Tibial nerve (tissue), 4 donors: ENCODE measurements around the gene GABRR2. TPM values are rescaled to one million over a fixed set of nuclear protein-coding genes. Genes with fewer than 3 reads are reported as not detected.
A peak's percentile ranks its signal among the peaks of the same experiment; 100 is the strongest.
"Not testable (repeated sequence)": the region's sequence is repeated elsewhere in the genome, so short reads cannot be mapped to it uniquely, and the experiment has no call there.

Source experiments
- DNase-seq, 2 donors: peaks; one replicate each; pipeline ENCODE4 v3.0.0-alpha.2; 2019; ENCODE audit warnings: low spot score in 2 of 2
- H3K27ac ChIP-seq, 4 donors: fragments of 200-600 bp; sonication (generic) in 3 of 4; one replicate each; pipeline ENCODE4 v1.5.1; 2017 to 2019; ENCODE audit warnings: mild to moderate bottlenecking in 1 of 4
- H3K27me3 ChIP-seq, 2 donors: fragments of 200-600 bp; sonication (generic) in 1 of 2; one replicate each; pipeline versions ENCODE4 v1.5.1 to v1.6.0; 2017 to 2019
- H3K36me3 ChIP-seq, 3 donors: fragments of 200-600 bp; sonication (generic); one replicate each; pipeline ENCODE4 v1.5.1; 2018 to 2019
- H3K4me1 ChIP-seq, 4 donors: fragments of 200-600 bp; sonication (generic) in 3 of 4; one replicate each; pipeline ENCODE4 v1.5.1; 2017 to 2019
- H3K4me3 ChIP-seq, 4 donors: fragments of 200-600 bp; sonication (generic) in 3 of 4; one replicate each; pipeline ENCODE4 v1.5.1; 2017 to 2019; ENCODE audit warnings: mild to moderate bottlenecking in 1 of 4, moderate library complexity in 1 of 4
- H3K9me3 ChIP-seq, 4 donors: fragments of 200-600 bp; sonication (generic) in 3 of 4; one replicate each; pipeline ENCODE4 v1.5.1; 2017 to 2019
- CTCF ChIP-seq, 5 experiments: fragments of 200-600 bp in 3 of 5; fragments of 450-650 bp in 2 of 5; sonication (generic) in 3 of 5; IDR thresholded peaks; one replicate each; pipeline ENCODE4 v1.5.1; 2016 to 2019; ENCODE audit warnings: antibody characterized with exemption in 5 of 5, mild to moderate bottlenecking in 3 of 5, moderate library complexity in 2 of 5
- EP300 ChIP-seq, 2 donors: sonication (generic); formaldehyde crosslinking; IDR thresholded peaks; one replicate each; pipeline ENCODE4 v1.6.1; 2017; ENCODE audit warnings: antibody characterized with exemption in 2 of 2, mild to moderate bottlenecking in 1 of 2
- POLR2A ChIP-seq, 2 donors: fragments of 450-650 bp; IDR thresholded peaks; one replicate each; pipeline ENCODE4 v1.6.1; 2017; ENCODE audit warnings: antibody characterized with exemption in 2 of 2, mild to moderate bottlenecking in 2 of 2, moderate library complexity in 2 of 2
- WGBS, 2 donors: methylation state at CpG; one replicate each; pipeline ENCODE4 v1.1.5; 2018; 5-methylcytosine and 5-hydroxymethylcytosine counted together
- total RNA-seq, 4 donors: library from RNA; depleted of rRNA; stranded (reverse); fragments of >200 nt; gene quantifications; one replicate each; pipeline ENCODE4 v1.1.0, GENCODE V29; 2016

The GABRR2 gene
- total RNA-seq, 4 donors from 2014 or later = 0.84 to 3.6 TPM; not detected in 2

DNA sequence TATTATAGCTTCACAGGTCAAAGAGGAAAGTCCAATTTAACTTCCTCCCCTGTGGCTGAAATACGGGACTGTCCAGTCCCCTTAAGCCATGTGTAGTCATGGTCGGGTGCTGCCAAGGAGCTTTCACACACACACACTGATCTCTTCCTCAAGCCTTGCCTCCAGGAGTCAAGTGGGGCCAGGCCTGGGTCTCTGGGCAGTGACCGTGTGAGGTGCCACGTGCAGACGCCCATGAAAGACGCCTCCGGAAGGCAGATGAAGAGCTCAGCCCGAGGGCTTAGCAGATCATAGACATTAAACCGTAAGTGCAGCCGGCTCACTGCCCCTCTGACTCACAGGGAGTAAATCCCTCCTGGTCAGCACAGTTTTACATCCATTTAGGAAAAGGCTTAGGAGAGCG lies 4.2 kb downstream of the GABRR2 start:
- peak overlapping the region in 1 of 4 donors; percentile 79 for H3K27ac ChIP-seq
- TF ChIP-seq EP300 (IDR thresholded peaks at IDR 0.05) (no peak), POLR2A (IDR thresholded peaks at IDR 0.05) (no peak), CTCF (IDR thresholded peaks at IDR 0.05) (no peak)
- H3K36me3 ChIP-seq = no peaks in the 10 kb centered on the region

GRCh38 chr6:89308525-89309395 lies 6.3 kb downstream of the GABRR2 start:
- WGBS, 2 donors = 77 to 79% methylated on average over 8 to 9 of the region's 9 CpGs
- DNase-seq = no peak
- Histone ChIP-seq H3K36me3 (no peaks in the 10 kb centered on the region), H3K4me3 (no peak overlapping the region), H3K27me3 (no peaks in the 10 kb centered on the region), H3K4me1 (peaks cover 0 to 31% (median 15%) of the 10 kb centered on the region in 4 donors), H3K9me3 (no peaks in the 10 kb centered on the region), H3K27ac (no peak overlapping the region)
- TF ChIP-seq CTCF (IDR thresholded peaks at IDR 0.05) (no peak), POLR2A (IDR thresholded peaks at IDR 0.05) (no peak), EP300 (IDR thresholded peaks at IDR 0.05) (no peak)

More for the DNA sequence above, 4.2 kb downstream of the GABRR2 start:
- no peak for DNase-seq
- Histone ChIP-seq H3K27me3 (no peaks in the 10 kb centered on the region), H3K4me3 (no peak overlapping the region), H3K4me1 (peaks cover 0 to 31% (median 15%) of the 10 kb centered on the region in 4 donors), H3K9me3 (no peaks in the 10 kb centered on the region)
- 36 to 41% methylated on average over 10 to 11 of the region's 11 CpGs for WGBS, 2 donors

DNA sequence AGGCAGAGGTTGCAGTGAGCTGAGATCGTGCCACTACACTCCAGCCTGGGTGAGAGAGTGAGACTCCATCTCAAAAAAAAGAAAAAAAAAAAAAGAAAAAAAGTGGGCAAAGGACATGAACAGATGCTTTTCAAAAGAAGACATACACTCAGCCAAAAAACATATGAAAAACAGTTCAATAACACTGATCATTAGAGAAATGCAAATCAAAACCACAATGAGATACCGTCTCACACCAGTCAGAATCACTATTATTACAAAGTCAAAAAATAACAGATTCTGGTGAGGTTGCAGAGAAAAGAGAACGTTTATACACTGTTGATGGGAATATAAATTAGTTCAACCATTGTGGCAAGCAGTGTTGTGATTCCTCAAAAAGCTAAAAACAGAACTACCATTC lies 10.6 kb downstream of the GABRR2 start:
- not testable (repeated sequence) for H3K27me3 ChIP-seq, H3K4me3 ChIP-seq, H3K27ac ChIP-seq, H3K36me3 ChIP-seq, H3K4me1 ChIP-seq, DNase-seq, H3K9me3 ChIP-seq
- WGBS, 2 donors = 71 to 83% methylated on average over 3 of the region's 3 CpGs

DNA sequence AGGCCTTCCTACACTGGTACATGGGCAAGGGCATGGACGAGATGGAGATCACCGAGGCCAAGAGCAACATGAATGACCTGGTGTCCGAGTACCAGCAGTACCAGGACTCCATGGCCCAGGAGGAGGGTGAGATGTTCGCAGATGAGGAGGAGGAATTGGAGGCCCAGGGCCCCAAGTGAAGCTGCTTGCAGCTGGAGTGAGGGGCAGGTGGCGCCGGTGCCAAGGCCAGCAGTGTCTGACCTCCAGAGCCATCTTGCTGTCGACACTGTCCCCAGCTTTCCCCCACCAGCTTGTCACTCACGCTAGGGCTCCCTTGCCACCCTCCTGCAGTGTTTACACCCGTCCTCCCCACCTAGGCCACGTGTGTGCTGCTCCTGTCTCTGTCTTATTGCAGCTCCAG lies 12.2 kb downstream of the GABRR2 start:
- Histone ChIP-seq H3K27me3 (no peaks in the 10 kb centered on the region), H3K4me3 (no peak overlapping the region), H3K36me3 (no peaks in the 10 kb centered on the region), H3K4me1 (peaks cover 0 to 13% (median 5%) of the 10 kb centered on the region in 4 donors), H3K9me3 (no peaks in the 10 kb centered on the region), H3K27ac (no peak overlapping the region)
- 90 to 93% methylated on average over 10 of the region's 10 CpGs for WGBS, 2 donors
- no peak for TF ChIP-seq EP300 (IDR thresholded peaks at IDR 0.05)
- no peak for TF ChIP-seq POLR2A (IDR thresholded peaks at IDR 0.05)
- no peak for TF ChIP-seq CTCF (IDR thresholded peaks at IDR 0.05)
- no peak for DNase-seq

- no peaks in the 10 kb centered on the region for H3K27me3 ChIP-seq
- no peaks in the 10 kb centered on the region for H3K36me3 ChIP-seq
- H3K4me3 ChIP-seq = no peak overlapping the region
- TF ChIP-seq EP300 (IDR thresholded peaks at IDR 0.05) (no peak), POLR2A (IDR thresholded peaks at IDR 0.05) (no peak), CTCF (IDR thresholded peaks at IDR 0.05) (no peak)
- H3K9me3 ChIP-seq = no peaks in the 10 kb centered on the region
- peaks cover 0 to 16% (median 5%) of the 10 kb centered on the region in 4 donors for H3K4me1 ChIP-seq
- 89 to 96% methylated on average over 9 to 19 of the region's 22 CpGs for WGBS, 2 donors
- no peak for DNase-seq
- H3K27ac ChIP-seq = no peak overlapping the region
Measured at GRCh38 chr6:89302195-89302770, 12.8 kb downstream of the GABRR2 start.
